Measurements from ENCODE around the gene CCL4L2.
"Not testable (repeated sequence)": the region's sequence is repeated elsewhere in the genome, so short reads cannot be mapped to it uniquely, and the experiment has no call there.

CCL4L2 gene

GRCh38 chr17:36195434-36196130, 15.3 kb upstream of the CCL4L2 start:
- DNase-seq = no peak

GRCh38 chr17:36196131-36196486, 14.8 kb upstream of the CCL4L2 start:
- no peak for DNase-seq

DNA sequence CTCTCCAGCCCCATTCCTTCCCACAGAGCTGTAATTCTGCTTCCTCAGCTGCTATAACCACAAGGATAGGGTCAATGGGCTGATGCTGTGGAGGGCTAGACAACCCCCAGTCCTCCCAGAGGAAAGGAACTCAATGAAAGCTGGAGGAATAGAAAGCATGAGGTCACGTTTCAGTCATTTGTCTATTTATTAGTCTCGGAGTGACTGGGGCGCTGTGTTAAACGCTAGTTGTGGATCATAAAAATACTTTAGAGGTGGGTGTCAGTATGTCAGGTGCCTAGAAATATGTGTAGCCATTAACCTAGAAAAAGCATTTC, 13.5 kb upstream of the CCL4L2 start:
- no peak for DNase-seq

GRCh38 chr17:36198831-36199465, 11.9 kb upstream of the CCL4L2 start:
- no peak for DNase-seq

GRCh38 chr17:36201102-36201501, 9.8 kb upstream of the CCL4L2 start:
- DNase-seq = not testable (repeated sequence)

GRCh38 chr17:36201506-36201905, 9.4 kb upstream of the CCL4L2 start:
- DNase-seq = not testable (repeated sequence)

DNA sequence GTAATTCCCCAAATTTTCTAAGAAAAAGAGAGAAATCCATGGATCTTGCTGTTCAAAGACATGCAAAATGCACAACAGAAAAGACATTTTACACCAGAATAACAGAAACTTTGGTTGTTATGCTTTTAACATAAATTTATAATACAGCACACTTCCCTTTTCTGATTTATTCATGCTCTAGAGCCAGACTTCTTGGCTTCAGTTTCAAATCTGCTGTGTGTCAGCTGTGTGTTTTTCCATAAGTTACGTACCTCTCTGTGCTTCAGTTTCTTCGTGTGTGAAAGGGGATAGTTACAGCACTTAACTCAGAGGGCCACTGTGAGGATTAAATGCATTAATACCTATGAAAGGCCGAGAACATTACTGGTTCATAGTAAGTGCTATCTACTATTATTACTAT, 7.5 kb upstream of the CCL4L2 start:
- DNase-seq = no peak

DNA sequence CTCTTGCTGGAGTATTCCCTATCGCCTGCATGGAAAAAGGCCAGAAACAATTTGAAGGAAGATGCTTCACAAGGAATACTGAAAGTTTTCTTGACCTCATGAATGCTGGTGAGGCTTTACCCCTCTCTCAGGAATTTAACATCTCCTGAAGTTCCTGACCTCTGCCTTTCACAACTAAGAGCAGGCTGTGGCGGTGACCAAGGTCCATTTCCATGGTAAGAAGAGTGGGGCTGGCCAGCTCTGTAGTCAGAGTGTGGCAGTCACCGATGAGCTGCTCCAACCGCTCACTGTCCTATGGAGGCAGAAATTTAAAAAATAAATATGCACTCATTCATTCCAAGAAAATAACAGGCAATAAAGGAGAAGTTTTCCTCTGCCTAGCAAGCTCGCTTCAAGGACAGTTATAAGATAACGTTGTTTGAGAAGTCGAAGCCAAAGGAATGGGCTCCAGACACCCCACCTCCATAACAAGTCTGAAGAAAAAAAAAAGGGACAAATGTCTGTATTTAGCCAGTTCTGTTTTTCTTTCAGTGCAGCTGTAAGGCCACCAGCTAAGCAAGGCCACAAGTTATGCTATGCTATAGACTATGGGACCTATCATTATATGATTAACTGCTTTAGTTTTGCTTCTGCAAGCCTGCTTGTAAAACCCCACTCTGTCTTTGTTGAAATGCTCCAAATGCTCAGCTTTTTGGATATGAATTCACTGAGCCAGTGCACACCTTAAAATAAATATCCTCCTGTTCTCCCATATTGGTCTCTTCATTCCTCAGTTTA, 6.0 kb upstream of the CCL4L2 start:
- DNase-seq = no peak

DNA sequence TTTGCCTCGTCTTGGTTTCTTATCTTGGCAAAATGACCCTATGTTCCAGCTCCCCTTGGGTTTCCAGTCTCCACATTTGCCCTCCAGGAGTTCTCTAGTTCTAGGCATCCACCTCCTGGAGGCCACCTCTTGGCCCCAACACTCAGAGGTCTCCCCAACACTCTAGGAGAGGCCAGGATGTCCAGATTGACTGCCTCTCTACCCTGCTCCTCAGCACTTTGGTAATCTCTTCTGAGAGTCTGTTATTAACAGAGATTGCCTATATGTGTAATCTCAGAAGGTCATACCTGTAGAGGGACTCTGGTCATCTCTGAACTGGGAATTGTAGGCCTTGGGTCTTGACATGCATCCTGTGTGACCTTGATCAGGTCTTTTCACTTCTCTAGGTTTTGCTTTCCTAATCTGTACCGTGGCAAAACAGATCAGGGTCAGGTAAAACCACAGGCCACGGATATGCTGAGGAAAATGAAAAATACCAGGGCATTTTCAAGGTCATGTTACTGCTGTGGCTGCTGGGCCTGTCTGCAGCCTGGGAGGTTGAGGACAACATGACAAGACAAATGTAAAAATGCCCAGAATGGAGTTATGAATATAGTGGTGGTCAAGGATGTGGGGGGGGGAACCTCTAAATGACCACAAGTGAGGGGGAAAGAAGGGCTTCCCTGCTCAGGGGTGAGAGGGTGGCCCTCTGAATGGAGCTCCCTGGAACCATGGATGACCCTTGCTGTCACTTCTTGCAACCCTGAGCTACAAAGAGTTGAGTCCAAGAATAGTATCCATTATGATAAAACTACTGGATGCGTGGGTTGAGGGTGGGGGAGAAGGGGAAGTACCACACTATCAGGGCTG, 5.0 kb upstream of the CCL4L2 start:
- DNase-seq = no peak

- DNase-seq = not testable (repeated sequence)
These were observed 4.4 kb upstream of the CCL4L2 start for GRCh38 chr17:36206486-36206821.

DNA sequence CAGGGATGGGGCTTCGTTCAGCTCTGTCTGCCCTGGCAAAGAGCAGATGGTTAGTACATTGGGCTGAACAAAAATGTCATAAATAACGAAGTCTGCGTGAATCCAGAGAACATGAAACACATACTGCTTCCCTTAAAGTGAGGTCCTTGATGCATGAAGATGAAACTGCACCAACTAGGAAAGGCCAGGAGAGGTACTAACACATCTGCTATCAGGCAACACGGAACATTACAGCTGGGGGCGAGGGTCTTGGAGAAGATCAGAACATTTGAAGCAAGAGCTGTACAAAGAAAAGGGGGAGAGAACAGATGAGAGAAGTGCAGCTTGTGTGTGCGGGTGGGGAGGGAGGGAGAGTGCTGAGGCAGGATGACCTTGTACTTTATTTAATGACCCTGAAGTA, 3.5 kb upstream of the CCL4L2 start:
- DNase-seq = not testable (repeated sequence)

DNA sequence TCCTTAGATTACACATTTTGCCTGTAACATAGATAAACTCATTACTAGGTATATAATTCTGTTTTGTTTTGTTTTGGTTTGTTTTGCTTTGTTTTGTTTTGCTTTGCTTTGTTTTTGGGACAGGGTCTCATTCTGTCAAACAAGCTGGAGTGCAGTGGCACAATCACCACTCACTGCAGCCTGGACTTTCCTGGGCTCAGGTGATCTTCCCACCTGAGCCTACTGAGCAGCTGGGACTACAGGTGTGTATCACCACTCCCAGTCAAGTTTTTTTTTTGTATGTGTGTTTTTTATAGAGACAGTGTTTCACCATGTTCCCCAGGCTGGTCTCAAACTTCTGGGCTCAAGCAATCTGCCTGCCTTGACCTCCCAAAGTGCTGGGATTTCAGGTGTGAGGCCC, 1.3 kb upstream of the CCL4L2 start:
- no peak for DNase-seq

- not testable (repeated sequence) for DNase-seq
These were observed 815 bp downstream of the CCL4L2 start for GRCh38 chr17:36211484-36212271.

GRCh38 chr17:36212272-36212605, 1.4 kb downstream of the CCL4L2 start:
- no peak for DNase-seq

GRCh38 chr17:36212966-36213365, 2.1 kb downstream of the CCL4L2 start:
- no peak for DNase-seq

DNA sequence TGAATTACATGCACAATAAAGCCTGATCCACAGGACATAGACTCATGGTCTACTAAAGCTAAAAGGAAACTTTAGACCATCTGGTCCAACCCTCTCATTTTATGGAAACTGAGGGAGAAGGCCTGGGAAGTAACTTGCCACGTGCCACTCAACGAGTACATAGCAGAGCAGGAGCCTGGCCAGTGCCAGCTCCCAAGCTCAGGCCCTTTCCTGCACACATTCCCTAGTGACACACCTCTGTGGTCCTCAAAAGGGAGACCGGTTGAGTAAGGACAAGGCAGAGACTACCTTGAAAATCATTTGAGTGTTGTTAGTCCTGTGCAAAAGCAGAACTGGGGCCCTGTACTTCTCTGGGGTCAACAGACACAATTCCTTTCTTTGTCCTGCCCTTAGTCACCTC, 2.8 kb downstream of the CCL4L2 start:
- DNase-seq = no peak

GRCh38 chr17:36214918-36215317, 4.1 kb downstream of the CCL4L2 start:
- no peak for DNase-seq

GRCh38 chr17:36215406-36216308, 4.8 kb downstream of the CCL4L2 start:
- not testable (repeated sequence) for DNase-seq

DNA sequence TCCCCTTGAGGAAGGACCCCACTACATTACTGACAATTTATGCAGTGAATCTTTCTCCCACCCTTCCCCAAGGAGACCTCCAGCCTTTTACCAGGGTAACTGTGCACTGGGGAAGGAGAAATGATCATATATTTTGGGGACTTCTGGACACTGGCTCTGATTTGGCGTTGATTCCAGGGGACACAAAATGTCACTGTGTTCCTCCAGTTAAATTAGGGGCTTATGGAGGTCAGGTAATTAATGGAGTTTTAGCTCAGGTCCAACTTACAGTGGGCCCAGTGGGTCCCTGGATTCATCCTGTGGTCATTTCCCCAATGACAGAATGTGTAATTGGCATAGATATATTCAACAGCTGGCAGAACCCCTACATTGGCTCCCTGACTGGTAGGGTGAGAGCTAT, 8.7 kb downstream of the CCL4L2 start:
- DNase-seq = not testable (repeated sequence)

DNA sequence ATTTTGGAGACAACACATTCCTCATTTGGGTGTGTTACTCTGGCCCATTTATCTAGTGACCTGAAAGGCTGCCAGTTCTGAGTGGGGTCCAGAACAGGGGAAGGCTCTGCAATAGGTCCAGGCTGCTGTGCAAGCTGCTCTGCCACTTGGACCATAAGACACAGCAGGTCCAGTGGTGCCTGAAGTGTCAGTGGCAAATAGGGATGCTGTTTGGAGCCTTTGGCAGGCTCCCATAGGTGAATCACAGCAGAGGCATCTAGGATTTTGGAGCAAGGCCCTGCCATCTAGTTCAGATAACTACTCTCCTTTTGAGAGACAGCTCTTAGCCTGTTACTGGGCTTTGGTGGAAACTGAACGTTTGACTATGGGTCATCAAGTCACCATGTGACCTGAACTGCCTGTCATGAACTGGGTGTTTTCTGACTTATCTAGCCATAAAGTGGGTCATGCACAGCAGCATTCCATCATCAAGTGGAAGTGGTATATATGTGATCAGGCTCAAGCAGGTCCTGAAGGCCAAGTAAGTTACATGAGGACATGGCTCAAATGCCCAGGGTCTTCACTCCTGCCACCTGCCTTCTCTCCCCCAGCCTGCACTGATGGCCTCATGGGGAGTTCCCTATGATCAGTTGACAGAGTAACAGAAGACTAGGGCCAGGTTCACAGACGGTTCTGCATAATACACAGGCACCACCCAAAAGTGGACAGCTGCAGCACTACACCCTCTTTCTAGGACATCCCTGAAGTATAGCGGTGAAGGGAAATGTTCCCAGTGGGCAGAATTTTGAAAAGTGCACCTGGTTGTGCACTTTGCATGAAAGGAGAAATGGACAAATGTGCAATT, 10.1 kb downstream of the CCL4L2 start:
- not testable (repeated sequence) for DNase-seq

Measured in NCI-H2029 (cell line).